Astrocyte of the cerebellum (primary cell): ENCODE measurements around the gene ACIN1.

Experiments
- DNase-seq: peaks from one replicate; pipeline ENCODE4 v3.0.0-alpha.2; 2011; ENCODE audit warnings: low read depth
- H3K4me3 ChIP-seq: 2 replicates; pipeline ENCODE4 v1.5.1; 2011; ENCODE audit warnings: mild to moderate bottlenecking, low read depth, low read length, moderate library complexity
- CTCF ChIP-seq: IDR thresholded peaks from 2 replicates; pipeline ENCODE4 v1.5.1; 2012; ENCODE audit warnings: low read length, low read depth, moderate library complexity, mild to moderate bottlenecking; ENCODE audit errors: missing control alignments
- in situ Hi-C: cut with HindIII; loops from 2 replicates; pipeline ENCODE4 v1.10.0; 2017; ENCODE audit warnings: low sequenced_read_pairs

ACIN1 gene

GRCh38 chr14:23093104-23093503 is 1.8 kb downstream of the ACIN1 start:
- no peak for TF ChIP-seq CTCF
- DNase-seq: no peak
- in situ Hi-C loops: loop anchor here (5.0 to 10.0 kb wide), 2 partner anchors 88 to 94 kb away; no protein-coding TSS in a partner anchor
- peak overlapping the region; percentile 92 for H3K4me3 ChIP-seq

DNA sequence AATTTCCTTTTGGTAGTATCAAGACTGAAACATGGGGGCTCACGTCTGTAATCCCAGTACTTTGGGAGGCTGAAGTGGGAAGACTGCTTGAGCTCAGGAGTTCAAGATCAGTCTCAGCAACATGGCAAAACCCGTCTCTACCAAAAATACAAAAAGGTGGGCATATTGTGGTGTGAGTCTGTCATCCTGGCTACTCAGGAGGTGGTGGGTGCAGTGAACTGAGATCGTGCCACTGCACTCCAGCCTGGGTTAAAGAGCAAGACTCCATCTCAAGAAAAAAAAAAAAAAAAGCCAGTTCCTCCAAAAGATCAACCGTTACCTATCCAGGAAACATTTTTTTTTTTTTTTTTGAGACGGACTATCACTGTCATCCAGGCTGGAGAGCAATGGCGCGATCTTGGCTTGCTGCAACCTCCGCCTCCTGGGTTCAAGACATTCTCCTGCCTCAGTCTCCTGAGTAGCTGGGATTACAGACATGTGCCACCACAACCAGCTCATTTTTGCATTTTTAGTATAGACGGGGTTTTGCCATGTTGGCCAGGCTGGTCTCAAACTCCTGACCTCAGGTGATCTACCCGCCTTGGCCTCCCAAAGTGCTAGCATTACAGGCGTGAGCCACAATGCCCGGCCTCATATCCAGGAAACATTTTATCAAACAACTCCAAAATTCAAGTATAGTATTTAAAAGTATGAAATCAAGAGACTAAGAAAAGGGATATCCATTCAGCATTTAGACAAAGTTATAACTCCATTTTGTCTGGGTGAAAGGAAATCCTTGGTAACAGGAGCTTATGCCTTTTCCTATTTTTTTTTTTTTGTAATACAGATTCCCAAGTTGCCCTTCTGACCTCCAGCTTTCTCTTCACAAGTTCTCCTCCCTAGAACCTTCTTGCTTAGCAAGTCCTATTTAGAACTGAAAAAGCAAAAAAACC is 3.4 kb downstream of the ACIN1 start:
- no peak for TF ChIP-seq CTCF
- in situ Hi-C loops: loop anchor here (5.0 to 10.0 kb wide), 2 partner anchors 87 to 96 kb away; no protein-coding TSS in a partner anchor
- DNase-seq: no peak
- no peak overlapping the region for H3K4me3 ChIP-seq

- H3K4me3 ChIP-seq: no peak overlapping the region
- no peak for DNase-seq
- in situ Hi-C loops: loop anchor here (5.0 to 10.0 kb wide), 2 partner anchors 85 to 97 kb away; no protein-coding TSS in a partner anchor
- TF ChIP-seq CTCF: no peak
Observed at GRCh38 chr14:23090254-23090636, 4.7 kb downstream of the ACIN1 start.

DNA sequence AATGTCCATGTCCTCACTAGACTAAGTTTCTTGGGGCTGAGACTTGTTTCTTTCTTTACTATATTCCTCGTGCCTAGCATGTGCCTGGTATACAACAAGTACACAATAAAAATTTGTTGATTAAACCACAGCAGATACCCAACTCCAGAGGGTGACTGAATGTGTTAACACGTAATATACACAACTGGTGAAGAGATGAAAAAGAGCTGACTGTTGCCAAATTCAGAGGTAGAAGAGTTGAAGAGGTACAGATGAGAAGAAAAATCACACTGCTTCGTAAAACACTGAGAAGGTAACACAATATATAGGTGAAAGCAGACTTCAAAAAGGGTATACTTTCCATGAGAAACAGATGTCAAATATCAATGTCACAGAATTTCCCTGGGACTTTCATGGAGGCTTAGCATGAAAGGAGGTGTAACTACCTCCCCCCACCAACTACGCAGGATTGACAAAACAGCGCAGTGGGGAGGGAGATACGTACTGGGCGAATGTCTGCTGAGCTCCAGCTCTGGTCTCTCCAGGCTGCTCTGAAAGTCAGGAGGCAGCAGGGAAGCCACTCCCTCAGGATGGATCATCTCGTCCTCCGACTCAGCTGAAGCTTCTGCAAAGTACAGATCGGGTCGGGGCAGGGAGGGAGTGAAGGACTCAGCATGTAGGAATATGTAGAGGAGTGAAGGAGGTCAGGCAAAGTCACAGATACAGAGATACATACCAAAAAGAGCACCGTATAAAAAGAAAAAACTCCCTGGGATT is 5.3 kb downstream of the ACIN1 start:
- no peak for DNase-seq
- no peak overlapping the region for H3K4me3 ChIP-seq
- no peak for TF ChIP-seq CTCF
- in situ Hi-C loops: loop anchor here (5.0 to 10.0 kb wide), 2 partner anchors 85 to 98 kb away; no protein-coding TSS in a partner anchor

DNA sequence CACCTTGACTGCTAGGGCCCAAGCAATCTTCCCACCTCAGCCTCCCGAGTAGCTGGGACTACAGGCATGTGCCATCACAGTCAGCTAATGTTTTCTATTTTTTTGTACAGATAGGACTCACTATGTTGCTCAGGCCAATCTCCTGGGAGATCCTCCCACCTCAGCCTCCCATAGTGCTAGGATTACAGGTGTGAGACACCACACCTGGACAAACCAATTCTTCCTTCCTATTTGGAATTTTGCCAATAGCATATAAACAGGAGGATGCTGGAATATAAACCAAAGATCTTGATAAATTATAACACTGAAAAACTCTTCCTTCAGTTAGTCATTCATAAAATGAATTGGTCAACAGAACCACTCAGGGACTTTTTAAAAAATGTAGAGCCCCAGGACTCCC is 8.4 kb downstream of the ACIN1 start:
- in situ Hi-C loops: no loop called here
- no peak for DNase-seq
- TF ChIP-seq CTCF: no peak
- no peak overlapping the region for H3K4me3 ChIP-seq

- H3K4me3 ChIP-seq: no peak overlapping the region
- DNase-seq: no peak
- TF ChIP-seq CTCF: no peak
- in situ Hi-C loops: no loop called here
Observed at GRCh38 chr14:23085458-23085857, 9.5 kb downstream of the ACIN1 start.
